HepG2 (cell line): Measurements from ENCODE around the gene AP3D1. TPM values are rescaled to one million over a fixed set of nuclear protein-coding genes. Genes with fewer than 3 reads are reported as not detected.
A peak's percentile ranks its signal among the peaks of the same experiment; 100 is the strongest.

Source experiments
- NCOA2 ChIP-seq: sonication (generic); formaldehyde crosslinking; IDR thresholded peaks from 2 replicates; pipeline ENCODE4 v1.8.0; 2022; ENCODE audit warnings: inconsistent platforms
- NFATC3 ChIP-seq: sonication (generic); formaldehyde crosslinking; IDR thresholded peaks from 2 replicates; pipeline ENCODE4 v1.5.1; 2020; ENCODE audit warnings: mild to moderate bottlenecking, missing genetic modification reagents
- REL ChIP-seq: sonication (generic); formaldehyde crosslinking; conservative IDR thresholded peaks from 2 replicates; pipeline ENCODE4 v1.8.0; 2022; ENCODE audit warnings: mild to moderate bottlenecking, missing genetic modification reagents, moderate library complexity
- SATB2 ChIP-seq: sonication (generic); formaldehyde crosslinking; IDR thresholded peaks from 2 replicates; pipeline ENCODE4 v1.5.0; 2020; ENCODE audit warnings: missing genetic modification reagents
- SUZ12 ChIP-seq: fragments of 150-350 bp; IDR thresholded peaks from 2 replicates; pipeline ENCODE4 v1.6.1; 2014; ENCODE audit warnings: low read depth, low read length
- TBX3 ChIP-seq: fragments of 450-650 bp; IDR thresholded peaks from 2 replicates; pipeline ENCODE4 v1.6.1; 2017; ENCODE audit warnings: antibody characterized with exemption, mild to moderate bottlenecking, inconsistent platforms, borderline replicate concordance
- ZNF136 ChIP-seq: sonication (generic); formaldehyde crosslinking; IDR thresholded peaks from 2 replicates; pipeline ENCODE4 v1.8.1; 2022; ENCODE audit warnings: low read depth, mild to moderate bottlenecking, moderate library complexity, missing genetic modification reagents
- ZNF333 ChIP-seq: sonication (generic); formaldehyde crosslinking; IDR thresholded peaks from 2 replicates; pipeline ENCODE4 v1.4.0; 2020; ENCODE audit warnings: mild to moderate bottlenecking, missing genetic modification reagents, borderline replicate concordance
- ZNF788 ChIP-seq: sonication (generic); formaldehyde crosslinking; IDR thresholded peaks from 2 replicates; pipeline ENCODE4 v1.5.0; 2020; ENCODE audit warnings: mild to moderate bottlenecking, missing genetic modification reagents, borderline replicate concordance
- polyA plus RNA-seq, 8 experiments: library from polyadenylated mRNA; depleted of rRNA in 3 of 8; stranded (reverse) in 7 of 8; unstranded in 1 of 8; fragments of >200 nt; fragmentation: Illumina TruSeq in 4 of 8; extraction: Trizol in 4 of 8; gene quantifications; 2 replicates each; pipeline versions ENCODE4 v1.2.1 to v1.2.3, GENCODE V29; 2011 to 2016; ENCODE audit warnings: low read depth in 4 of 8, missing spikeins in 1 of 8, mixed read lengths in 1 of 8; ENCODE audit not compliant: insufficient read depth in 1 of 8
- total RNA-seq, 5 experiments: library from RNA; depleted of rRNA; stranded (reverse); fragments of >200 nt; fragmentation: Illumina TruSeq; extraction: Trizol; gene quantifications; 2 replicates each; pipeline ENCODE4 v1.2.3, GENCODE V29; 2016; ENCODE audit warnings: low read depth in 1 of 5
- TF ChIP-seq, protein P1 (sequence below): sonication (generic); formaldehyde crosslinking; IDR thresholded peaks from 2 replicates; pipeline ENCODE4 v1.5.0; 2020; ENCODE audit warnings: mild to moderate bottlenecking, missing genetic modification reagents

Gene AP3D1
- total and polyA plus RNA-seq, 2 of the 13 experiments (the other 11 are each of a cell fraction or from before 2014, with no cell fraction given), result 68.0 to 82.6 TPM

DNA sequence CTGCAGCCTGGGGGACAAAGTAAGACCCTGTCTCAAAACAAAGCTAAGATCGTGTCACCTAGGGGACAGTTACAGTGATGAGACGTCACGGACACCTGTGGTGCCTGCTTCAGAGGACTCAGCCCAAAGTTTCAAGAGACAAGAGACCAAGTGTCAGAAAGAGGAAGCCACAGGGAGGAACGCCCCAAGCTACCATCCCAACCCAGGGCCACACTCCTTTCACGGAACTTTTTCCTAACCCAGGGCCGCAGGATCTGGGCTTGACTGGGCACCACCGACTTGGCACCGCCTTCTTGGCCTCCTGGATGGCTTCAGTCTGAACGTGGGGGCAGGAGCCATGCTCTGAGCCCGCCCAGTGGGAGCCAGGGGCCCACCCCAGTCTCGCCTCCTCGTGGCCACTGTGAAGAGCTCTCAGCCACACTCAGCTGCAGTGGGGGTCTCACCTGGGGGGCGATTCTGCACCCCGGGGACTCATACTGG, 63.7 kb downstream of the AP3D1 start (continued):
- TF ChIP-seq SATB2 (CRISPR knock-in tag), result no peak
- TF ChIP-seq NFATC3 (CRISPR knock-in tag), result no peak
- no peak for TF ChIP-seq SUZ12
- TF ChIP-seq REL (CRISPR knock-in tag), result no peak
- no peak for TF ChIP-seq NCOA2 (CRISPR knock-in tag)
- 0 out of 2 replicates have a peak, but pooled peaks have one; percentile 7 for TF ChIP-seq ZNF333 (CRISPR knock-in tag)
- no peak for TF ChIP-seq ZNF788
- no peak for TF ChIP-seq TBX3
- no peak for TF ChIP-seq ZNF136 (CRISPR knock-in tag)
- TF ChIP-seq, protein P1, sequence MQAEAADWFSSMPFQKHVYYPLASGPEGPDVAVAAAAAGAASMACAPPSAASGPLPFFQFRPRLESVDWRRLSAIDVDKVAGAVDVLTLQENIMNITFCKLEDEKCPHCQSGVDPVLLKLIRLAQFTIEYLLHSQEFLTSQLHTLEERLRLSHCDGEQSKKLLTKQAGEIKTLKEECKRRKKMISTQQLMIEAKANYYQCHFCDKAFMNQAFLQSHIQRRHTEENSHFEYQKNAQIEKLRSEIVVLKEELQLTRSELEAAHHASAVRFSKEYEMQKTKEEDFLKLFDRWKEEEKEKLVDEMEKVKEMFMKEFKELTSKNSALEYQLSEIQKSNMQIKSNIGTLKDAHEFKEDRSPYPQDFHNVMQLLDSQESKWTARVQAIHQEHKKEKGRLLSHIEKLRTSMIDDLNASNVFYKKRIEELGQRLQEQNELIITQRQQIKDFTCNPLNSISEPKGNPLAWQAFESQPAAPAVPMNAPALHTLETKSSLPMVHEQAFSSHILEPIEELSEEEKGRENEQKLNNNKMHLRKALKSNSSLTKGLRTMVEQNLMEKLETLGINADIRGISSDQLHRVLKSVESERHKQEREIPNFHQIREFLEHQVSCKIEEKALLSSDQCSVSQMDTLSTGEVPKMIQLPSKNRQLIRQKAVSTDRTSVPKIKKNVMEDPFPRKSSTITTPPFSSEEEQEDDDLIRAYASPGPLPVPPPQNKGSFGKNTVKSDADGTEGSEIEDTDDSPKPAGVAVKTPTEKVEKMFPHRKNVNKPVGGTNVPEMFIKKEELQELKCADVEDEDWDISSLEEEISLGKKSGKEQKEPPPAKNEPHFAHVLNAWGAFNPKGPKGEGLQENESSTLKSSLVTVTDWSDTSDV (CRISPR knock-in tag), result no peak
